HG03565 (cell line): ENCODE measurements around the gene THEM5.
"Not testable (repeated sequence)": the region's sequence is repeated elsewhere in the genome, so short reads cannot be mapped to it uniquely, and the experiment has no call there.

Experiments
- ATAC-seq: cut with Tn5 transposase; IDR thresholded peaks from one replicate; pipeline ENCODE4 v1.9.1; 2021; ENCODE audit warnings: mild to moderate bottlenecking, moderate library complexity; ENCODE audit not compliant: unreplicated experiment

THEM5 gene

DNA sequence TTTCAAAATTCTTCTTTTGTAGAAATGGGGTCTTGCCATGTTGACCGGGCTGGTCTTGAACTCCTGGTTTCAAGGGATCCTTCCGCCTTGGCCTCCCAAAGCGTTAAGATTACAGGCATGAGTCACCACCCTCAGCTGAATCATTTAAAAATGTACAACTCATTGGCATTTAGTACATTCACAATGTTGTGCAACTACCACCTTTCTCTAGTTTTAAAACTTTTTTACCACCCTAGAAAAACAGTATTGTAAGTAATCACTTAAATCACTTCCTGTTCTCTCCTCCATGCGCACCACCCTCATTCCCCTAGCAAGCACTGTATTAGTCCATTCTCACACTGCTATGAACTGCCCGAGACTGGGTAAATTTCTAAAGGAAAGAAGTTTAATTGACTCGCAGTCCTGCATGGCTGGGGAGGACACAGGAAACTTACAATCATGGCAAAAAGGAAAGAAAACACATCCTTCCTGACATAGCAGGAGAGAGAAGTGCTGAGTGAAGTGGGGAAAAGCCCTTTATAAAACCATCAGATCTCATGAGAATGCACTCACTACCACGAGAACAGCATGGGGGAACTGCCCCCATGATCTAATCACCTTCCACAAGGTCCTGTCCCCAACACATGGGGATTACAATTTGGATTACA is 14.4 kb upstream of the THEM5 start:
- ATAC-seq = no peak

GRCh38 chr1:151867321-151867720 is 13.8 kb upstream of the THEM5 start:
- no peak for ATAC-seq

DNA sequence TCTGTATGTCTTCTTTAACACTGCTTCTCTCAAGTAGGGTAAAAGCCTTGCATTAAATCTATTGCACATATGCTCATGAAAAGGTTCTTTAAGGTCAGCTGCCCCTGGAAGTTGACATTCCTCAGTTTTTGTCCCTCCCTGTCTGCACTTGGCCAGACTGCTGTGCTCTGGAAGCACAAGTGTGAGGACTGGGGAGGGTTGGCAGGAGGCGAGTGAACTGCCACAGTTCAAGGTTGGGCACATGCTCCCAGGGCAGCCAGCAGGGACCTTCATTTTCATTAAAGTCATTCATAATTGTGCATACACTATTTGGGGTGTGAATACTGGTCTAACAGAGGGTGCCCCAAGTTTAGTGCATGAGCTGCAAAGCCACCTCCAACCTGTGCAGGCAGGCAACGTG is 10.9 kb upstream of the THEM5 start:
- no peak for ATAC-seq

GRCh38 chr1:151862604-151863003 is 9.1 kb upstream of the THEM5 start:
- ATAC-seq = no peak

- no peak for ATAC-seq
These were observed 7.1 kb upstream of the THEM5 start for GRCh38 chr1:151860504-151861187.

DNA sequence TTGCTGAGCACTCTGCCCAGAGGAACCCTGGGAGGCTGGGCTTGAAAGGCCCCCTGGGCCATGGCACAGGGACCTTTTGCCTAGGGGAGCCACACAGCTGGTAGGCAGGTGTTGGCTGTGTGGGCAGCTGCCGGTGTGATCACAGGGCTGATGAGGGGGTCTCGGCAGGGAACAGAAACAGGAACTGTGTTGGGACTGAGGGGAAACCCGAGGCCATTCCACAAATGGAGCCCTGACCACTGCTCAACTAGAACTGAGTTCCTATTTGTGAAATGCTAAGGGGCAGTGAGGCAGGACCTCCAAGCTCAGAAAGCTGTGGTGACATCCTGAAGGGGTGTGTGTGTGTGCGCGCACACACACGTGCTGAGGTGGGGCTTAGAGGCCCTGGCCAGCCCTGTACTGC is 6.4 kb upstream of the THEM5 start:
- no peak for ATAC-seq

GRCh38 chr1:151858886-151859665 is 5.6 kb upstream of the THEM5 start:
- no peak for ATAC-seq

- ATAC-seq = no peak
These were observed 4.7 kb upstream of the THEM5 start for GRCh38 chr1:151858030-151858746.

- no peak for ATAC-seq
These were observed 2.4 kb upstream of the THEM5 start for GRCh38 chr1:151855933-151856332.

GRCh38 chr1:151855516-151855915 is 2.0 kb upstream of the THEM5 start:
- not testable (repeated sequence) for ATAC-seq

GRCh38 chr1:151854658-151855057 is 1.1 kb upstream of the THEM5 start:
- no peak for ATAC-seq

DNA sequence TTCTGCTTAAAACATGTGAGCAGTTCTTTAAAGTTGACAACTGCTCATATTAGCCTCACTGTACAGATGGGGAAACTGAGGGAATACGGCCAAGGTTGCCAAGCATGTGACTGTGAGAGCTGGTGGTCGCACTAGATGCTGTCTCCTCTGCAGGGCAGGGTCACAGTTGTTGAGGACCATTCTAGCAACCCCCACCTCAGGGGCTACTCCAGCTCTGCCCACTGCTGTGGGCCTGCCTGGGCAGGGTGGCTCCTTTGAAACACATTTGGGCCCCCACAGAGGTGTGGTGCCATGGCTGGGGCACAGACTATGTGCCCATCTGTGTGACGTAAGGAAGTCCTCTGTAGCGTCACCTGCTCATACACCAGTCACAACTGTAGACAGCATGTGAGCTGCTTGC is 779 bp downstream of the THEM5 start:
- no peak for ATAC-seq

DNA sequence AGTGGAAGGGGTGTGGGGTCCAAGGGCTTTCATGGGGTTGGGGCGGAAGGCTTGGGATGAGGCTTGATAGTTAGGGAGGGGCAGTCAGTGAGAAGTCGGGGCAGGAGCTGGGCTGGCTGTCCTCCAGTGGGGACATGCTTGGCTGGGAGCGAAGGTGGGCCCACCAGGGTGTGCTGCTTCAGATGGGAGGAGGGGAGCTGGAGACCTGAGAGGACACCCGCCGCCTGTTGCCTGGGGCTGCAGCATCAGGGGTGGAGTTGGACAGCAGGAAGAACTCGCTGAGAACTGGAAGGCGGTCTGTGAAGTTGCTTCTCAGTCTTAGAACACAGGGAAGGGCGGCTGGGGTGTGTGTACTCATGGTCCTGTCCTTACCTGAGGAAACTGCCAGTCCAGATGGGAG is 1.6 kb downstream of the THEM5 start:
- ATAC-seq = no peak

- no peak for ATAC-seq
These were observed 3.6 kb downstream of the THEM5 start for GRCh38 chr1:151849871-151850270.

- no peak for ATAC-seq
These were observed 4.4 kb downstream of the THEM5 start for GRCh38 chr1:151849126-151849525.

GRCh38 chr1:151847867-151848596 is 5.5 kb downstream of the THEM5 start:
- ATAC-seq = no peak

DNA sequence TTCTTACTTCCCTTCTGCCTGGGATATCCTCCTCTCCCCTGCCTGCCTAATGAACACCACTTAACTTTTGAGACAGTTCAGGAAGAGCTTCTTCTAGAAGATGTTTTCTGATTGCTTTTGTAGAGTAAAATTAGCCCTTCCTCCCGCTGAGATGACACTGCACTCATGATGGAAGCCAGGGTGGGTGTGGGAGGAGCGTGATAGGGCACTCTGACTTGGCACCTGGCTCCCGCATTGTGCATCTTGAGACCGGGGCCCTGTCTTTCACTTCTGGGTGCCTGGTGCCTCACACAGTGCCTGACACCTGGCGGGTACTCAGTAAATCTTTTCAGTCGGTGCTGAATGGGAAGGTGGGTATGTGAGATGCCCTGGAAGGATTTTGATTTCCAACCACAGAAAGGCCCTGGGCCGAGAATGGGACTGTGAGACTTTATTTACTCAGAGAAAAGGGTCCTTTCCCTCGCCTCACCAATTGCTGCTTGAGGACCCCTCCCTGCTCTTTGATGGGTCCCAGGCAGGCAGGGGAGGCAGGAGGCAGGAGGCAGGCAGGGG is 6.8 kb downstream of the THEM5 start:
- ATAC-seq = no peak

DNA sequence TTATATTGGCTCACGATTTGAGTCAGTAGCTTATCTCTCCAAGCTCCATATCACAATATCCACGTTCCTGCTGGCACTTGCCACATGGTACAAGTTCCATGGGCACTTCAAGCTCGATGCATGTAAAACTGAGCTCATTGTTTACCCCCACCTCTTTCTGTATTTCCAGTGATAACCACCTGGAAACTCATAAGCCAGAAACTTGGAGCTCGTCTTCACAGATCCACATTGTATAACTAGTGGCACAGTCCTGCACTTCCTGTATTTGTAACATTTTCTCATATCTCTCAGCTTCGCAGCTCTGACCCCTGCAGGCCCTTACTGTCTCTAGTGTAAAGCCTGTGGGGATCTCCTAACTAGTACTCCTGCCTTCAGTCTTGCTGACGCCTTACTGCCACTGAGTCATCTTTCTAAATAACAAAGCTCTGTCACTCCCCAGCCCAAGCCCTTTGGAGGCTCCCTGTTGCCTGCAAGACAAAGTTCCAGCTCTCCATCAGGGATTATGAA is 7.4 kb downstream of the THEM5 start:
- no peak for ATAC-seq

- no peak for ATAC-seq
These were observed 10.1 kb downstream of the THEM5 start for GRCh38 chr1:151843398-151843797.

GRCh38 chr1:151841141-151841540 is 12.4 kb downstream of the THEM5 start:
- ATAC-seq = no peak
